ENCODE measurements around the gene PAK1.

- no peak for TF ChIP-seq EP300 (IDR thresholded peaks at IDR 0.05; ENCODE audit: borderline replicate concordance in 1 of 2, low read depth in 2 of 2, low read length in 2 of 2)
- TF ChIP-seq POLR2AphosphoS5 (IDR thresholded peaks at IDR 0.05; ENCODE audit: low read depth, low read length), result no peak
- no peak for TF ChIP-seq ATF3 (IDR thresholded peaks at IDR 0.05; ENCODE audit: insufficient read depth, low read depth, low read length)
- no peak for TF ChIP-seq SP4 (IDR thresholded peaks at IDR 0.05; ENCODE audit: low read length)
- no peak for TF ChIP-seq SUZ12 (IDR thresholded peaks at IDR 0.05; ENCODE audit: low read length)
- TF ChIP-seq USF2 (IDR thresholded peaks at IDR 0.05; ENCODE audit: low read length), result no peak
- no peak for TF ChIP-seq EZH2 (IDR thresholded peaks at IDR 0.05; ENCODE audit: low read depth, low read length, severe bottlenecking)
Observed at GRCh38 chr11:77446911-77447629, 26.8 kb downstream of the PAK1 start.
